ENCODE results near the gene ADAMTS9. TPM values are rescaled to one million over a fixed set of nuclear protein-coding genes. Genes with fewer than 3 reads are reported as not detected.

ADAMTS9 gene
- total and polyA plus RNA-seq, 2 experiments from 2014 or later, result 0.31 to 0.81 TPM

DNA sequence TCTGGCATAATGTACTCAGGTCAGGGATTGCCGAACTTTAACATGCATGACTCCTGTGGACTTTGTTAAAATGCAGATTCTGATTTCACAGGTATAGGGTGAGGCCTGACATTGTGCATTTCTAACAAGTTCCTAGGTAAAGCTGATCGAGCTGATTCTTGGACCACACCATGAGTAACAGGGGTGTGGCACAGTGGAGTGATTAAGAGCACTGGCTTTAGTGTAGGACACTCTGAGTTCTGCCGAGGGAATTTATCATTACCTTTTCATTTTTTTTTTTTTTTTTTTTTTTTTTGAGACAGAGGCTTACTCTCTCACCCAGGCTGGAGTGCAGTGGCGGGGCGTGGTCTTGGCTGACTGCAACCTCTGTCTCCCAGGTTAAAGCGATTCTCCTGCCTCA is 169.3 kb downstream of the ADAMTS9 start:
- peaks cover 11% of the 10 kb centered on the region for H3K9me3 Mint-ChIP-seq
- Histone ChIP-seq H2AFZ (no peak overlapping the region), H3K27me3 (ENCODE audit: insufficient read depth) (no peaks in the 10 kb centered on the region), H3F3A (replicated peaks; ENCODE audit: low read depth) (no peaks in the 10 kb centered on the region), H3K4me2 (no peak overlapping the region), H3K27ac (ENCODE audit: low read depth) (no peak overlapping the region), H3K4me3 (no peak overlapping the region), H3K9me2 (ENCODE audit: insufficient read depth) (no peaks in the 10 kb centered on the region), H3K4me1 (ENCODE audit: insufficient read depth) (no peaks in the 10 kb centered on the region), H4K20me1 (replicated peaks; ENCODE audit: insufficient read depth) (no peaks in the 10 kb centered on the region), H3K36me3 (ENCODE audit: insufficient read depth) (no peaks in the 10 kb centered on the region; the same call in 1 of the 2 replicates), H3K79me2 (replicated peaks; ENCODE audit: insufficient read depth) (no peaks in the 10 kb centered on the region)
- TF ChIP-seq ETS1 (IDR thresholded peaks at IDR 0.05), result no peak
- TF ChIP-seq ZNF462 (CRISPR knock-in tag; IDR thresholded peaks at IDR 0.05), result no peak
- no peak for TF ChIP-seq EZH2 (IDR thresholded peaks at IDR 0.05; ENCODE audit: low read depth, unreplicated experiment)
- TF ChIP-seq ZNF331 (CRISPR knock-in tag; IDR thresholded peaks at IDR 0.05; ENCODE audit: low read depth), result no peak
- no peak overlapping the region for H3K27ac Mint-ChIP-seq
- peaks cover 3% of the 10 kb centered on the region; the same call in 2 of the 3 replicates for H3K36me3 Mint-ChIP-seq (ENCODE audit: low read depth)
- DNase-seq (ENCODE audit: low spot score), result no peak
- H3K4me3 Mint-ChIP-seq, result no peak overlapping the region
- peaks cover 2% of the 10 kb centered on the region; the same call in 1 of the 3 replicates for H3K4me1 Mint-ChIP-seq
- H3K27me3 Mint-ChIP-seq (ENCODE audit: insufficient read depth, low read depth, poor library complexity), result no peaks in the 10 kb centered on the region
- no peak for ATAC-seq

GRCh38 chr3:64514889-64515288 is 172.9 kb downstream of the ADAMTS9 start:
- no peaks in the 10 kb centered on the region for H3K36me3 Mint-ChIP-seq (ENCODE audit: low read depth)
- TF ChIP-seq POLR2AphosphoS5 (IDR thresholded peaks at IDR 0.05; ENCODE audit: low read depth) (no peak), ZNF462 (CRISPR knock-in tag; IDR thresholded peaks at IDR 0.05) (no peak)

More at GRCh38 chr3:64514889-64515288, 172.9 kb downstream of the ADAMTS9 start:
- no peak overlapping the region for H3K27ac Mint-ChIP-seq
- H3K27ac ChIP-seq (ENCODE audit: low read depth), result no peak overlapping the region
- H3K27me3 ChIP-seq (ENCODE audit: insufficient read depth), result no peaks in the 10 kb centered on the region
- H4K20me1 ChIP-seq (replicated peaks; ENCODE audit: insufficient read depth), result no peaks in the 10 kb centered on the region
- H3K9me2 ChIP-seq (ENCODE audit: insufficient read depth), result no peaks in the 10 kb centered on the region
- H3K4me2 ChIP-seq, result no peak overlapping the region
- H3F3A ChIP-seq (replicated peaks; ENCODE audit: low read depth), result no peaks in the 10 kb centered on the region
- H3K4me3 Mint-ChIP-seq, result no peak overlapping the region
- no peaks in the 10 kb centered on the region for H3K36me3 ChIP-seq (ENCODE audit: insufficient read depth)
- no peaks in the 10 kb centered on the region for H3K4me1 ChIP-seq (ENCODE audit: insufficient read depth)
- H3K27me3 Mint-ChIP-seq (ENCODE audit: insufficient read depth, low read depth, poor library complexity), result no peaks in the 10 kb centered on the region
- H2AFZ ChIP-seq, result peak overlapping the region; percentile 45
- peaks cover 2% of the 10 kb centered on the region; the same call in 1 of the 3 replicates for H3K9me3 Mint-ChIP-seq
- no peaks in the 10 kb centered on the region for H3K4me1 Mint-ChIP-seq
- ATAC-seq, result no peak
- no peak overlapping the region for H3K4me3 ChIP-seq
- DNase-seq (ENCODE audit: low spot score), result no peak
- H3K79me2 ChIP-seq (replicated peaks; ENCODE audit: insufficient read depth), result no peaks in the 10 kb centered on the region
